ENCODE measurements around the gene CELSR1.
"Not testable (repeated sequence)": the region's sequence is repeated elsewhere in the genome, so short reads cannot be mapped to it uniquely, and the experiment has no call there.

Gene CELSR1

DNA sequence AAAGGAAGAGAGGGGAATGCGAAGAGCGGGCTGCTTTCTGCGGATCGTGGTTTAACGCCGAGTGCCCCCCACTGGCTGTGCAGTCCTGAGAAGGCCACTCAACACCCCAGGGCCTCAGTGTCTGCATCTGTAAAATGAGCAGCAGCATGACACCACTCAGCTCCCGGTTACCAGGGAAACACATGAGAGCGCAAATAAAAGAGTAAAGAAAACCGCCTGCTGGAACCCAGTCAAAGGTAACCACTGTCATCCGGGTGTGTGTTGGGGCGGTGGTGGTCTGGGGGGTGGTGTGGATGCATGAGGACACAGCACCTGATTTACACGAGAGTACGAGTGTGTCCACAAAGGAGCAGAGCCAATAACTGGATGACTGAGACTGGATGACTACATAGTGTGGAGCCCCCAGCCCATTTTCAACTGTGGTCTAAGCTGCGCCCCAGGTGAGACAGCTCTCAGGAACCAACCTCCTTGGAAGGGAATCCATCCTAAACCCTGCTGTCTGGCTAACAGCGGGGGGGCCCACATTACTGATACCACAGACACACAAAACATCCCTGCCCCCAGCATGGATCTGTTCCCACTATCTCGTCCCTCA, 5.7 kb downstream of the CELSR1 start:
- FAIRE-seq = no peak

DNA sequence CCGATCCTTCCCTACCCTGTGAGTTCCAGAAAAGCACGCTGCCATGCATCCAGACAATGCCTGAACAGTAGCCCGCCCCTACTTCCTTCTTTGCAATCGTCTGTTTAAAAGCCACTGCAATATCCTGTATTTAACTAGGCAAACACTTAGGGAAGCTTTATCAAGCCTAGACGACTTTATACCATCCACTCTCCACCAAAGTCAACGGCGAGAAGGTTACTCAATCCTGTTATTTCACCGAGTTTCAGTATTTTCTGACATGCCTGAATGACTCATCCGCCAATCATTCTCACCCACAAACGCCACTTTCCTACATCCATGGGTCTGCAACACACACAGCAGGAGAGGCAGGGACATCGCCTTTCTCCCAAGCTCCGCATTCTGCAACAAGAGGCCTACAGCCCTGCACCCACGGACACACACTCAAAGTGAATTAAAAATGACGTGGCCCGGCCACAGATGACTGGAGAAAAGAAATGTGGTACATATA, 9.3 kb downstream of the CELSR1 start:
- no peak for FAIRE-seq

- FAIRE-seq = no peak
These were observed 11.1 kb downstream of the CELSR1 start for GRCh38 chr22:46526244-46526839.

DNA sequence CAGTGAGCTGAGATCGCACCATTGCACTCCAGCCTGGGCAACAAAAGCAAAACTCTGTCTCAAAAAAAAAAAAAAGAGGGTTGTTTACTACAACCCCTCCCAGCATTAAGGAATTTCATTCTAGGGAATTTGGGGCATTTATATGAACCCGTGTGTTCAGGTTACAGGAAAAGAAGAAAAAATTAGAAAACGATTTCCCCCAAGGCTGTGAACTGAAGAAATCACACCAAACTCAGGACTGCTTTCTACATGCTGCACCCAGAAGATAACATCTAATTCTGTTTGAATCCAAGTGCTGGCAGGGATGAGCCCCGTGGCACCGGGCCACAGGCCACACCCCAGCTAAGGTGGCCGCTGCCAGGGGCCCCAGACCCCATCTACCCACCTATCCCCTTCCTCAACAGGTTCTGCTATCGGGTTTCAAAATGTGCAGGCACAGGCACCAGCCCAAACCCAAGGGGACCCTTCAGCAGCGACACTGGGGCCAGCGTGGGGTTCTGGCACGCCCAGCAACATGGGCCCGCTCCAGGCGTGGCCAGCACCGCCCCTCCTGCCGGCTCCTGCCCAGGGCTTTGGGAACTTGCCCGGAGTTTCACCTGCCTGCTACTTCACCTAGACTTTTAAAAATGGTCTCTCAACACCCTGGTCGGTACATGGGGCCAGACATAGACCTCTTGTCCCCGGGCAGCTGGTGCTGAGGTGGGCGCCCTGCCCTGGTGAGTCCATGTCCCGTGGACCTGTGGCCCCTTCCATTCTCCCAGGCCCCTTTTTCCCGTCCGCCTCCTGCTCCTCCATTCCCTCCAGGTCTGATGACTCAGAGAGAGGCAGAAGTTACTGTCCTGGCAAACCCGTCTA, 11.8 kb downstream of the CELSR1 start:
- no peak for FAIRE-seq

DNA sequence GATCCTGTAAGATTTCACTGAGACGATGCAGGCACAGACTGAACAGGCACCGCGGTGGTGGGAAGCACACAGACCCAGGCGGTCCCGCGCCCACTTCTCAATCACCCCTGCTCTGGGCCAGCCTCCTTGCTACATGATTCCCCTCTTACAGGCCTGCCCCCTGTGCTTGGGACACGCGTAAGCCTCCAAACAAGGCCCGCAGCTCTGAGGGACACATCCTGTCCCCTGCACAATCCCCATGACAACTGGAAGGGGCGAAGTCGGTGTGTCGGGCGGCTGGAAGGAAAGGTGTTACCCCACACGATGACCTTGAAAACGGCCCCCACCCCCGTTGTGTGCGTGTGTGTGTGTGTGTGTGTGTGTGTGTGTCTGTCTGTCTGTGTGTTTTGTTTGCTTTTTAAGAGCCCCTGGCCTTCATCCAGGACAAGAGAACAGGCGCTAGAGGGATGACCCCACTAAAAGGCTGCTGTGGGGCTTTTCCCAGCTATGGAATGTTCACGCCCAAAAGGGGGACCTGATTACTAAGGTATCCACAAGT, 13.1 kb downstream of the CELSR1 start:
- no peak for FAIRE-seq

DNA sequence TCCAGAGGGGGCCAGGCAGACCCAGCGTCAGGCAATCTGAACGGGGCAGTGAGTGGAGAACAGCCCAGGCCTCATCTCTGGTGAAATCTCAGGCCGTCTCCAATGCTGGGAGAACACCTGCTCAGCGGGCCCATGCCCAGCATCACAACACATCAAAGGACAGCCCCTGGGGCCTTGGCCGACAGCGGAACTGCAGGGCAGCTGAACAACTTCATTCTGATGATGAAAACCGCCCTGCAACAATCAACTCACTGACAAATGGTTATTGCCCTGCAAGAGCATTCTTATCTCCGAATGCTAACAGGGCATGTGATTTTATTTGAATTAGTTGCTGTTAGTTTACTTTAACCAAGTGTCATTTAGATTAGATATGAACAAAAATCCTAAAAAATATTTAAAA, 14.6 kb downstream of the CELSR1 start:
- FAIRE-seq = no peak

- no peak for FAIRE-seq
These were observed 15.4 kb downstream of the CELSR1 start for GRCh38 chr22:46521994-46522393.

DNA sequence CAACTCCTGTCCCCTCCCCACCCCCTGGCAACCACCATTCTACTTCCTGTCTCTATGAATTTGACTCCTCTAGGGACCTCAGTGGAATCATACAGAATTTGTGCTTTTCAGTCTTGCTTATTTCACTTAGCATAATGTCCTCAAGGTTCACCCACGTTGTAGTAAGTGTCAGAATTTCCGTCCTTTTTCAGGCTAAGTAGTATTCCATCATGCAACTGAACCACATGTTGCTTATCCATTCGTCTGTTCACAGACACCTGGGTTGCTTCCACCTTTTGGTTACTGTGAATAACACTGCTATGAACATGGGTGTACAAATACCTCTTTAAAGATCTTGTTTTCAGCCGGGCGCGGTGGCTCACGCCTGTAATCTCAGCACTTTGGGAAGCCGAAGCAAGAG, 16.5 kb downstream of the CELSR1 start:
- FAIRE-seq = no peak

- no peak for FAIRE-seq
These were observed 18.0 kb downstream of the CELSR1 start for GRCh38 chr22:46519377-46519776.

GRCh38 chr22:46518542-46519325, 18.7 kb downstream of the CELSR1 start:
- FAIRE-seq = no peak

- FAIRE-seq = no peak
These were observed 19.4 kb downstream of the CELSR1 start for GRCh38 chr22:46518038-46518437.

- FAIRE-seq = no peak
These were observed 20.1 kb downstream of the CELSR1 start for GRCh38 chr22:46517255-46517761.

- FAIRE-seq = no peak
These were observed 20.8 kb downstream of the CELSR1 start for GRCh38 chr22:46516638-46517037.

- not testable (repeated sequence) for FAIRE-seq
These were observed 21.3 kb downstream of the CELSR1 start for GRCh38 chr22:46516112-46516487.

GRCh38 chr22:46515208-46516111, 22.0 kb downstream of the CELSR1 start:
- no peak for FAIRE-seq

GRCh38 chr22:46514592-46515207, 22.7 kb downstream of the CELSR1 start:
- FAIRE-seq = no peak

DNA sequence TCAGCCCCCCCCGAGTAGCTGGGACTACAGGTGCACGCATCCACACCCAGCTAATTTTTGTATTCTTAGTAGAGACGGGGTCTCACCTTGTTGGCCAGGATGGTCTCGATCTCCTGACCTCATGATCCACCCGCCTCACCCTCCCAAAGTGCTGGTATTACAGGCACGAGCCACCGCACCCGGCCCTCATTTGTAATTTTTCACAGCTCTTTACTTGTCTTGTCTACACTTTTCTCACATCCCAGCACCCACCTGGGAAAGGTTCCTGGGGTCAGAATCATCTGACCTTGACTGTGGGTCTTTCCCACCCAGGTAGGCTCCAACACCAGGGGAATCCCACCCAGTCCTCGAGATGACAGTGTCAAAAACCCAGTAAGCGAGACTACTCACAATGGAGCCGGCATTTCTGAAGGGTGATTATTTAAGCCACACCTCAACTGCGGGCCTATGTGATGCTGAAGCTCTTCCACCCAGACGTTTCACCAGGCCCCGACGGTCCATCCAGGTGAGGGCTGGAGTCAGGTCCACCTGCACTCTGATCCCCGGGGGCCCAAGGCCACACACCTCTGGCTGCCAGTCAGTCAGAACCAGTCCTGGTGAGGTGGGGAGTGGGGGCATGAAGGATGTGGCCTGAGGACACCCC, 23.4 kb downstream of the CELSR1 start:
- FAIRE-seq = no peak

- no peak for FAIRE-seq
These were observed 24.7 kb downstream of the CELSR1 start for GRCh38 chr22:46512683-46513082.

DNA sequence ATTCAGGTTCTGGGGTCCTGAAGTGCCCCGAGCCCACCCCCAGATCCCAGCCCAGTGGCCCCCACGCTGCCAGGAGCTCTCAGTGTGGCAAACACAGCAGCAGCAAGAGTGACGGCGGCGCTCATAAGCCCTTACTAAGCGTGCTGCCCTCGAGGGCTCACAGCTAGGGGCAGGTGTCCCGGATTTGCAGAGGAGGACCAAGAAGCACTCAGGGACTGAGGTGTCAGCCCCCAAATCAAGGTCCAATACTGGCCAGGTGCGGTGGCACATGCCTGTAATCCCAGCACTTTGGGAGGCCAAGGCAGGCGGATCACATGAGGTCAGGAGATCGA, 25.4 kb downstream of the CELSR1 start:
- FAIRE-seq = no peak

GRCh38 chr22:46511151-46512038, 26.0 kb downstream of the CELSR1 start:
- no peak for FAIRE-seq
